GM12878 (cell line): Measurements from ENCODE around the gene RIPOR3. TPM values are rescaled to one million over a fixed set of nuclear protein-coding genes. Genes with fewer than 3 reads are reported as not detected.
A peak's percentile ranks its signal among the peaks of the same experiment; 100 is the strongest.

Experiments
- ATAC-seq: fragments of 200-7000 bp; cut with Tn5 transposase; 3 replicates; pipeline ENCODE4 v1.9.1; 2020; ENCODE audit warnings: mild to moderate bottlenecking, moderate library complexity
- BruUV-seq: library from RNA; stranded (reverse); fragments of 400-500 nt; replicated peaks from 2 replicates; lab custom pipeline; 2021; lab: Mats Ljungman, UMichigan
- CTCF ChIA-PET: fragments of 300-600 bp; sonication (Branson Sonifier 250); formaldehyde crosslinking; extraction: SDS; loops from one replicate; lab custom pipeline; 2021; ENCODE audit warnings: inconsistent platforms; lab: Yijun Ruan, JAX
- POLR2A ChIA-PET: fragments of 350-600 bp; formaldehyde crosslinking; extraction: SDS; loops from one replicate; lab custom pipeline; 2021; ENCODE audit warnings: inconsistent platforms; lab: Charles Lee
- RAD21 ChIA-PET: fragments of 300-600 bp; sonication (Branson Sonifier 250); formaldehyde crosslinking; loops from one replicate; lab custom pipeline; 2023; ENCODE audit warnings: antibody characterized with exemption; ENCODE audit not compliant: unreplicated experiment; lab: Charles Lee
- SMC1A ChIA-PET: fragments of 300-600 bp; sonication (Branson Sonifier 250); formaldehyde crosslinking; loops from one replicate; lab custom pipeline; 2023; ENCODE audit not compliant: unreplicated experiment, uncharacterized antibody; lab: Charles Lee
- DNase-seq: peaks from one replicate; pipeline ENCODE4 v3.0.0-alpha.2; 2011; ENCODE audit warnings: low read depth, low spot score
- FAIRE-seq: peaks from 3 replicates; lab custom pipeline; 2011; peaks lifted over from hg19 to GRCh38; lab: Jason Lieb, UNC
- H2AFZ ChIP-seq: 2 replicates; pipeline ENCODE4 v1.6.0; 2011; ENCODE audit warnings: low read depth, low read length, control low read depth; ENCODE audit not compliant: control insufficient read depth
- H3K27ac ChIP-seq: 2 replicates; pipeline ENCODE4 v1.5.1; 2011; ENCODE audit warnings: control low read depth; ENCODE audit not compliant: control insufficient read depth, insufficient read depth
- H3K27me3 ChIP-seq, 2 experiments: replicated peaks in 1 of 2; 2 replicates each; pipeline versions ENCODE4 v1.6.0 to v1.6.1; 2011; ENCODE audit warnings: low read length in 1 of 2; ENCODE audit not compliant: control insufficient read depth in 2 of 2, insufficient read depth in 2 of 2
- H3K36me3 ChIP-seq, 2 experiments: 2 replicates each; pipeline ENCODE4 v1.5.1; 2011; ENCODE audit warnings: low read length in 1 of 2; ENCODE audit not compliant: control insufficient read depth in 2 of 2, insufficient read depth in 2 of 2
- H3K4me1 ChIP-seq: 2 replicates; pipeline ENCODE4 v1.6.1; 2011; ENCODE audit warnings: mild to moderate bottlenecking, low read length, moderate library complexity, mixed read lengths; ENCODE audit not compliant: control insufficient read depth, insufficient read depth
- H3K4me2 ChIP-seq: 2 replicates; pipeline ENCODE4 v1.6.0; 2011; ENCODE audit warnings: control low read depth; ENCODE audit not compliant: control insufficient read depth, insufficient read depth
- H3K4me3 ChIP-seq: fragments of 200-600 bp; sonication (generic); 2 replicates; pipeline ENCODE4 v1.5.1; 2016
- H3K79me2 ChIP-seq: 2 replicates; pipeline ENCODE4 v1.6.0; 2011; ENCODE audit warnings: low read length; ENCODE audit not compliant: control insufficient read depth, insufficient read depth
- H3K9ac ChIP-seq: 2 replicates; pipeline ENCODE4 v1.8.0; 2011; ENCODE audit warnings: low read length, control low read depth, mixed read lengths; ENCODE audit not compliant: control insufficient read depth, insufficient read depth
- H3K9me3 ChIP-seq: replicated peaks from 3 replicates; pipeline ENCODE4 v1.5.1; 2011; ENCODE audit warnings: mild to moderate bottlenecking, low read length; ENCODE audit not compliant: control insufficient read depth, insufficient read depth
- H4K20me1 ChIP-seq: 2 replicates; pipeline ENCODE4 v1.6.0; 2011; ENCODE audit not compliant: control insufficient read depth, insufficient read depth
- BHLHE40 ChIP-seq, 2 experiments: fragments of 450-650 bp in 1 of 2; IDR thresholded peaks; 2 replicates each; pipeline ENCODE4 v1.6.1; 2011 to 2017; ENCODE audit warnings: low read depth in 2 of 2, borderline replicate concordance in 1 of 2, improper control_type of control experiment in 1 of 2, low read length in 1 of 2, mild to moderate bottlenecking in 1 of 2
- FOXM1 ChIP-seq: IDR thresholded peaks from 2 replicates; pipeline ENCODE4 v1.6.1; 2012; ENCODE audit warnings: low read depth, mild to moderate bottlenecking, inconsistent platforms, low read length, moderate library complexity
- SKIL ChIP-seq: fragments of 450-650 bp; IDR thresholded peaks from 2 replicates; pipeline ENCODE4 v1.6.1; 2017; ENCODE audit warnings: mild to moderate bottlenecking, low read depth, inconsistent platforms; ENCODE audit not compliant: poor library complexity, severe bottlenecking
- WGBS: methylation state at CpG from one replicate; pipeline ENCODE4 v1.1.6; 2016; ENCODE audit warnings: low lambda C conversion rate; ENCODE audit not compliant: insufficient replicate concordance, insufficient coverage; ENCODE audit errors: missing lambda C conversion rate; 5-methylcytosine and 5-hydroxymethylcytosine counted together
- in situ Hi-C: fragments of 300-500 bp; cut with MboI; formaldehyde crosslinking; loops from 9 replicates; pipeline ENCODE4 v1.14.3; 2018; ENCODE audit warnings: mixed read lengths
- intact Hi-C: fragments of 100-400 bp; cut with micrococcal nuclease; formaldehyde crosslinking; loops from one replicate; pipeline ENCODE4 v1.14.2; 2022; ENCODE audit not compliant: unreplicated experiment
- polyA plus RNA-seq, 11 experiments: library from polyadenylated mRNA; depleted of rRNA in 4 of 11; unstranded in 6 of 11; stranded (reverse) in 5 of 11; fragments of >200 nt; fragmentation: Nextera tagmentation in 4 of 11; fragmentation: Illumina TruSeq in 1 of 11; extraction: Ambion mirVana in 4 of 11; extraction: Trizol in 1 of 11; gene quantifications; 1 replicate in 1 of 11; 2 replicates in 10 of 11; pipeline versions ENCODE4 v1.2.1 to v1.2.3, GENCODE V29; 2011 to 2016; ENCODE audit warnings: inconsistent platforms in 2 of 11, missing spikeins in 2 of 11, low read depth in 1 of 11
- total RNA-seq, 4 experiments: library from RNA; depleted of rRNA in 3 of 4; stranded (reverse); fragments of >200 nt in 3 of 4; fragmentation: Illumina TruSeq in 1 of 4; extraction: Trizol in 1 of 4; gene quantifications; 2 replicates each; pipeline versions ENCODE4 v1.2.1 to v1.2.3, GENCODE V29; 2013 to 2021

Gene RIPOR3
- total and polyA plus RNA-seq, 10 of the 15 experiments (the other 5 are each of a cell fraction or from before 2014, with no cell fraction given), result 0.04 to 0.55 (median 0.12) TPM; not detected in 6

- H3K27ac ChIP-seq, result no peak overlapping the region
- POLR2A ChIA-PET, result no interaction called here
- H3K27me3 ChIP-seq, result no peaks in the 10 kb centered on the region; a peak in 2 of 4 replicates
- in situ Hi-C loops, result no loop called here
- H3K4me1 ChIP-seq, result no peaks in the 10 kb centered on the region
- ATAC-seq, result no peak
- no peak overlapping the region for H3K4me3 ChIP-seq
- RAD21 ChIA-PET, result interaction anchor here (0.7 kb wide), 1 partner anchor 100 kb away, joined by 7 read pairs; no protein-coding TSS in a partner anchor
- 32% methylated on average over 17 of the region's 18 CpGs for WGBS
- intact Hi-C loops, result loop anchor here (10.0 kb wide), 1 partner anchor 120 kb away; no protein-coding TSS in a partner anchor
- no peaks in the 10 kb centered on the region; the same call in 2 of the 3 replicates for H3K9me3 ChIP-seq
- BruUV-seq, result no TSS peak
- TF ChIP-seq FOXM1 (no peak), SKIL (no peak), BHLHE40 (IDR thresholded peaks at IDR 0.05; ENCODE audit: borderline replicate concordance in 1 of 2, low read depth in 2 of 2, low read length in 1 of 2) (0 out of 4 replicates have a peak, but pooled peaks of 1 of the 2 experiments have one; percentile 29)
- no peak overlapping the region for H2AFZ ChIP-seq
- no peaks in the 10 kb centered on the region for H3K79me2 ChIP-seq
- no peak overlapping the region for H3K4me2 ChIP-seq
- CTCF ChIA-PET, result no interaction called here
- SMC1A ChIA-PET, result no interaction called here
- H3K36me3 ChIP-seq, result no peaks in the 10 kb centered on the region
- DNase-seq, result no peak
- H3K9ac ChIP-seq, result no peak overlapping the region
- H4K20me1 ChIP-seq, result no peaks in the 10 kb centered on the region
- FAIRE-seq, result no peak
These were observed 66.9 kb downstream of the RIPOR3 start for GRCh38 chr20:50624351-50625016.
